HG02678 (cell line): ENCODE measurements around the gene POP7.

Experiments used
- ATAC-seq: cut with Tn5 transposase; IDR thresholded peaks from one replicate; pipeline ENCODE4 v1.9.1; 2021; ENCODE audit warnings: mild to moderate bottlenecking, moderate library complexity; ENCODE audit not compliant: unreplicated experiment

The POP7 gene

DNA sequence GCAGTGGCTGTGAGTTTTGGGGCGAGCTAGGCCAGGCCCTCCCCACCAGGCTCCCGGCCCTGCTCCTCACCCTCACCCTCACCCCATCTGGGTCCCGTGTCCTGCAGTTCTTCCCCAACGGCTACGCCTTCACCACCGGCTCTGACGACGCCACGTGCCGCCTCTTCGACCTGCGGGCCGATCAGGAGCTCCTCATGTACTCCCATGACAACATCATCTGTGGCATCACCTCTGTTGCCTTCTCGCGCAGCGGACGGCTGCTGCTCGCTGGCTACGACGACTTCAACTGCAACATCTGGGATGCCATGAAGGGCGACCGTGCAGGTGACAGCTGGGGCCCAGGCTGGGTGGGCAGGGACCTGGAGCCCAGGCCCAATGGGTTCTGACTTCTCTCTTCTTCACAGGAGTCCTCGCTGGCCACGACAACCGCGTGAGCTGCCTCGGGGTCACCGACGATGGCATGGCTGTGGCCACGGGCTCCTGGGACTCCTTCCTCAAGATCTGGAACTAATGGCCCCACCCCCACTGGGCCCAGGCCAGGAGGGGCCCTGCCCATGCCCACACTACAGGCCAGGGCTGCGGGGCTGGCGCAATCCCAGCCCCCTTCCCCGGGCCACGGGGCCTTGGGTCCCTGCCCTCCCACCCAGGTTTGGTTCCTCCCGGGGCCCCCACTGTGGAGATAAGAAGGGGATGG is 27.5 kb upstream of the POP7 start:
- no peak for ATAC-seq

DNA sequence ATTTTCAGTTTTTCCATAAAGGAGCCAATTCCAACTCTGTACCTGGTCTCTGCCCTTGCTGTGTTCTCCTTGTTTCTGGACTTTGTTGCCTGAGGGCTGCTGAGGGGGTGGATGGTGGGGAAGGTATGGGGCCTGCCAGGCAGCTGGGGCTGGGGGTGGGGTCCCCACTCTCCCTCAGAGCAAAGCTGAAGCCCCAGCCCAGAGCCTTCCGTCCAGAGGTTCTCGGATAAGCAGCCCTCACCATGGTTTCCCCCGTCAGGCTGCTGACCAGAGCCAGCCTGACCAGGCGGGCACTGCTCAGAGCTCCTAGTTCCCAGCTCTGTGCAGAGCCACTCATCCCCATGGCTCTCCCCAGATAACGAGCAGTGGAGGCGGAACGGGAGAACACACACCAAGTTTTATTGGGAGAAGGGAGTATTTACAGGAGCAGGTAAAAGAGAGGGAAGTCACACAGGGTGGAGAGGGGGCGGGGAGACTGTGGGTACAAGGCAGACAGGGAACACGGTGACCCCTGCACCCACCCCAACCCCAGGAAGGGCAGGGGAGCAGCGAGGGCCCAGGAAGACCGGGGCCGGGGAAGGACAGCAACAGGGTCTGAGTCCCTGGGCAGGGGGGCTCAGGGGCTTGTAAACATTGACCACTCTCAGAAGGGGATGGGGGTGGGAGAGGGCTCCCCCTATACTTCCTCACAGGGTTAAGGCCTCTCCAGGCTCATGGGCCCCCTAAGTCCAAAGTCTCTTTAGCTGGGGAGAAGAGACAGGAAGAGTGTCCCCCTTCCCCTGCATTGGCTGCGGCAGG is 26.6 kb upstream of the POP7 start:
- ATAC-seq, result no peak

DNA sequence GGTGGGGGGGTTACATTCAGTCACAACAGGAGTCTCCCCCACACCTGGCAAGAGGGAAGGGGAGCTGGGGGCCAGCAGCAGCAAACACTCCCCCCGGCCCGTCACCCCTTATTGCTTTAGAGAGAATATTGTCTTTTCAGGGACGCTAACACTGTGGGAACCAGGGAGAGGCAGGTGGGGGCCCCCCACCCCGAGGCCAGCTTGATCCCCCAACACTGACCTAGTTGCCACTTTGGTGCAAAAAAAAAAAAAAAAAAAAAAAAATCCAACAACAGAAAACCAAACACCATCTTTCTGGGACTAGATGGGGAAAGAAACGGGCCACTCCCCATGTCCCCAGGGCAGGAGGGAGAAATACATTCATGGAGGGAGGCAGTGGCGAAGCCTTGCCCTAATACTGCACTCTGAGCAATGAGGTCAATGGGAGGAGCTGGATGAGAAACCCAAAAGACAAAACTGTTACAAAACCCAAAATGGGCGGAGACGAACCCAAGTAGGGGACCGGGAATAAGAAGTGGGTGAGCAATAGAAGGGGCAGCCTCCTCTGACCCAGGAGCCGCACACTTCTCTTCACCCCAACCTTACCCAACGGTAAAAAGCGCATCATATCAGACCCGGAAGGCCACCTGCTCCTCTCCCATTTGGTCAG is 25.9 kb upstream of the POP7 start:
- no peak for ATAC-seq

DNA sequence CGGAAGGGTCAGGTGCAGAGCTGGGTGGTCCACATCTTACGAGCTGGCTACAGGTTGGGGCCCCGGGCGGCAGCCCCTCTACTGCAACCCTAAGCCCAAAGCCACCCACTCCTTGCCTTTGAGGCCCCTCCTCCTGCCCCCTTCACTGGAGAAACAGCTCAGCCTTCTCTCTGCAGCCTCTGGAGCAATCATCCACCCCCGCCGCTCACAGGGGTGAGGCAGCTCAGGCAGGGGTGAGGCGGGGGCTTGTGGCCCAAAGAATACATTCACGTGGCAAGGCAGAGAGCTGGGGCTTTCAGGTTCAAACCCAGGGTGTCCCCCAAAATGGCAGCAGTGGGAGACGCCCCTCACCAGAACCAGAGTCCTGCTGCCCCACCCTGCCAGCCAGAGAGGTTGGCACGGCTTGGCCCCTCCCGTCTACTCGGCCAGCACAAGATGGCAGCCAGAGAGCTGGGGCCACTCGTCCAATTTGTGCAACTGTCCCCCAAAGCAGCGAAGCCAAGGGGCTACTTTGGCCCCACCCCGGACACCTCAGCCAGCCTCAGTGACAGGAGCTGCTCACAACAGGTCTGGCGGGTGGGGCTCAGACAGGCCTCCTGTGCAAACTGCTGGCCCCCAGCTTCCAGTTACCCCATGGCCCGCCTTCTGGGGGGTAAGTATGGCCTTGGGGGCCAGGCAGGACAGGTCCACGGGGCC is 25.2 kb upstream of the POP7 start:
- no peak for ATAC-seq

DNA sequence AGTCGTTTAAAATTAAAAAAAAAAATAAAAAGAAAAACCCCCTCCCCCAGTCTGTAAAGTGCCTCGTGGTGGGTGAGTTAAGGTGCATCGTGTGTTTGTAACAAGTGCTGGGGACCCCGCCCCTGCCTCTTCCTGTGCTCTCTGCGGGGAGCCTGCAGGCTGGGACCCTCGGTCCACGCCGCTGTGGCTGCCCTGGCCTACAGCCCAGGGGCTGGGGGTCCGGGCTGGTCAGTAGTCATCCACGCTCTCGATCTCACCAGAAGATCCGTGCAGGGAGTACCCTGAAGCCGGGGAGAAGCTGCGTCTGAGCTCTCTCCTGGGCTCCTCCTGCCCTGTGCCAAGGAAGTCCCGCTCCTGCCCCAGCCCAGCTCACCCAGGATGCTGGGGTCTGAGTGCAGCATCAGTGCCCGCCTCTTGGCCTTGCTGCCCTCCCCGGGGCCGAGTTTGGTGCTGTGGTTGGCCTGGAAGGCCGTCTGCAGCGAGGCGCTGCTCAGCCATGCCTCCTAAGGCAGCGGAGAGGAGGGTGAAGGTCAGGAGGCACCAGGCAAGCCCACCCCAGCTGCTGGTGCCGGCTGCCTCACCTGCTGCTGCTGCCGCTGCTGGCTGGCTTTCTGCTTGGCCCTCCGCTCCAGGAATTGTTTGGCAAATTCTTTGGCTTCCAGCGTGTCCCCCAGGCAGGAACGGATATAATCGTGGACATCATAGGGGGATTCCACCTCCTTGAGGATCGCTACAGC is 24.3 kb upstream of the POP7 start:
- no peak for ATAC-seq

DNA sequence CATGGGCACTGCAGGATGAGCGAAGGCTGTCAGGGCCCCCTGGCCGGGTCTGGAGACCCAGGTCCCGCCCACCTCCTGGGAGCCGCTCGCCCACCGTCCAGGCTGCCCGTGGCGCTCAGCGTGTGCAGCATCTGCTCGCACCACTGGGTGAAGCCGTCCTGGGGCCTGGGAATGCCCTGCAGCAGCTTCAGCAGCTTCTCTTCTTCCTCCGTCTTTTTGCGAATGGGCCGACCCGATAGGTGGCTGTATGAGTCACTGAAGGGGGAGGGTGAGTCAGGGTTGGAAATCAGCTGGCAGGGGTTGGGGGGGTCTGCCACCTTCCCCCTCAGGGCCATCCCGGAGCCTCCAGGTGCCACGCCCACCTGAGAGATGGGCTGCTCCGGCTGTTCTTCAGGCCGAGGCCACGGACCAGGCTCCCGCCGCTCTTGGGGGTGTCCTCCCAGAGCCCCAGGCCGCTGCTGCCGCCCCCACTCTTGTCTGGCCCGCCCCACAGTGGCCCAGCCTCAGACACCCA is 23.6 kb upstream of the POP7 start:
- ATAC-seq, result no peak

DNA sequence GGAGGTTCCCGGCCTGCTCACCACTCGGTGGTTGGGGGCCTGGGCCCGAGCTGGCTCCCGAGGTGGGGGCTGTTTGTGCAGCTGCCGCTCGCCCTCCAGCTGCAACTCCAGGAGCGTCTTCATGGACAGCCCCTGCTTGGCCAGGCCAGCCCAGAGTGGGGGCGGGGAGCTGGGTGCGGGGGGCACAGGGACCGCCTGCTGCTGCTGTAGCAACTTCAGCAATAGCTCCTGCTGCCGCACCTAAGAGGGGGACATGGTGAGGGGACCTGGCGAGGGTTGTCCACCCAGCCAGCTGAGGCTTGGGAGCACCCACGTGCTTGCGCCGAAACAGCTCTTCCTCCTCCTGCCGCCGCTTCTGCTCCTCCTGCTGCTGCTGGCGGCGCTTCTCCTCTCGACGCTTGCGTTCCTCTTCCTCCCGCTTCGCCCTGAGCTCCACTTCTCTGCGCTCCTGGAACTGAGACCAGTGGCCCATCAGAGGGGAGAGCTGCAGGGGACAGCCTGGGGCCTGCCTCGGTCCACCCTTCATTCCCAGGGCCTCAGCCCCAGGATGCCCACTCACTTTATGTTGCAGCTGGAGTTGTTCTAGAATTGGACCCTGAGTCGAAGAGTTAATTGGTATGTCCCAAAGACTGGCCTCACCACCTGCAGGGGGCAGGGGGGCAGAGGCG is 22.8 kb upstream of the POP7 start:
- ATAC-seq, result no peak

DNA sequence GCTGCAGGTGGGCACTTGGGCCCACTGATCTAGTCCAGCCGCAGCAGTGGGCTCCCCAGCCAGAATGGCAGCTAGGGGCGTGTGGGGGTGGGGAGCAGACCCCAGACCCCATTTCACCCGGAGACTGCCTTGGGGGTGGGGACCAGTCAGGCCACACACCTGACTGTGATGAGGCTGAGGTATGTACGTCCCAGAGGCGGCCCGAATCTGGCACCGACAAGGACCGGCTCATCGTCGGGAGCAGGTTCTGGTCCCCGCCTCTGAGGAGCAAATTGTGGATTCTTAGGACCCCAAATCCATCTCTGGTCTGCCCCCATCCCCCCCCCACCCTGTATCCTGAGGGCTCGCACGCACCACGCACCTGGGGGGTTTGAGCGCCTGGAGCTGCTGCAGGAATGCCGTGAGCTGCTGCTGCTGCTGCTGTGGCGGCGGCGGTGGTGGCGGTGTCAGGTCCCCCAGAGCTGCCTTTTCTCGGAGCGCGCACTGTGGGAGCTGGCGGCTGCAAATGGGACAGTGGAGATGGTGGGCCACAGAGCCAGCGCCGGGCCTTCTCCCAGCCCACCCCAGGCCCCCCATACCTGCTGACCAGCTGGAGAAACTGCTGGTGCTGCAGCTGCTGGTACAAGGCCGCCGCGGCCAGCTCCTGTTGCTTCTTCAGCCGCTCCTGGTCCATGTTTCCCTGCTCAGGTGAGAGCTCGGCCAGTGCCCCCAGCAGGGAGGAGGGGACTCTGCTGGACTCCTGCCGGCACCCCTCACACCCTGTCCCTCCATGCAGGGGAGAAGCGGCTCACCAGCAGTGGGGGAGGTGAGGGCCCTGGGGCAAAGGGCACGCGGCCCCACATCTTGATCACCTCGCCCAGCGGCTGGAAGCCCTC is 22.0 kb upstream of the POP7 start:
- ATAC-seq, result no peak

DNA sequence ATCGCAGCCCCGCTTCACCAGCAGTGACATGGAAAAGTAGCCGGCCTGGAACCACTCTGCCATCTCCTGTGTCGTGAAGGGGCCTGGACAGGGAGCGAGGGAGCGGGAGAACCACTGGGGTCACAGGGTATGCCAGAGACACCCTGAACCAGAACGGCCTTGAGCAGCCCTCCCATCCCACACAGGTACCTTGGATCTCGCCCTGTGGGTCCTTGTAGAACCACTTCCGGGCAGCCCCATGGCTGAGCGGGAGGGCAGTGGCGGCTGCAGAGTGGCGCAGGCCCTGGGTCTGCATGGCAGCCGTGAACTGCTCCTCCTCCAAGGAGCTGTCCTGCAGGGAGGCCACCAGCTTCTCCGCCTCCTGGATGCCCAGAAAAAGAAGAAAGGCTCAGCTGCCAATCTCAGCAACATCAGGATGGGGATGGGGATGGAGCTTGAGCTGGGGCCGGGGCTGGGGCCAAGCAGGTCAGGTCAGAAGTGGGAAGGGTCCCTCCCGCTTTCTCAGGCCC is 21.3 kb upstream of the POP7 start:
- ATAC-seq, result no peak

DNA sequence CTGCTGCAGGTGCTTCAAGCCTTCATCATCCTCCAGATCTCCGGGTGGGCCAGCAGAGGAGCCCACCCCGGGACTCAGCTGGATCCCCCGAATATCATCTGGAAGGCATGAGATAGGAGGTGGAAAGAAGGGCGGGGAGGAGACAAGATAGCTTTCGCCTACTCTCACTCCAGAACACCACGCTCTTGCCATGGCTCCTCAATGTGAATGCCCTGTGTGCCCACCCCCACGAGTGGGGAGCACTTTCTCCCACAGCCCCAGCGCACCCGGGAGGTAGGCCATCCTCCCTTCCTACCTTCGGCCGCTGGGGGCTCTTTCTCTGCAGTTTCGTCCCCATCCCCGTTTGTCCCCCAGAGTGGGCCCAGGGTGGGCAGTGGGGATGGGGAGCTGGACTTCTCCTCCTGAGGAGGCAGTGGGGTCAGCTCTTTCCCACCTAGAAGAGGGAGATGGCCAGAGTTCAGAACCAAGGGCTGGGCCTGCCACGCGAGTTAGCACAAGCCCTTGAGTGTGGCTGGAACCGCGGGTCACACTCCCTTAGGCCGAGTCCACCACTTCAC is 20.8 kb upstream of the POP7 start:
- ATAC-seq, result no peak

DNA sequence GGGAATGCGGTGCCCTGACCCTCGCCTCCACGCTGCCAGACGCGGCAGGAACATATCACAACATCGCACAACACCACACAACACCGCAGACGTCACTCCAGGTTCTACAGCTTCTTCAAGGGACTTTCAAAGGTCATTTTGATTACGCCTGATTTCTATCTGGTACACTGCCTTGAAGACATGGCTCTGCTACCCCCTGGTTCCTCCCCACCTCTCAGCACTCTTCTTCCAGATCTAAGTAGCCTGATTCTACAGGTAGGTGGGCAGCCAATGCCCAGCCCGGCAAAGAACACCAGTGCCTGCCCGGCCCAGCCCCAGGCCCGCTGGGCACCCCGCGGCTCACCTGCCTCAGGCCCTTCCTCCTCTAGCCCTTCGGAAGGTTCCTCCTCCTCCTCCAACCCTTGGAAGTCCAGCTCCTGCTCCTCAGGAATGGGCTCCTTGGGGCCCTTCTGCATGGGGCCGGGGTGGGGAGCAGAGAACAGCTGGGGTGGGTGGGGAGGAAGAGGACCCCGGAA is 20.2 kb upstream of the POP7 start:
- no peak for ATAC-seq

DNA sequence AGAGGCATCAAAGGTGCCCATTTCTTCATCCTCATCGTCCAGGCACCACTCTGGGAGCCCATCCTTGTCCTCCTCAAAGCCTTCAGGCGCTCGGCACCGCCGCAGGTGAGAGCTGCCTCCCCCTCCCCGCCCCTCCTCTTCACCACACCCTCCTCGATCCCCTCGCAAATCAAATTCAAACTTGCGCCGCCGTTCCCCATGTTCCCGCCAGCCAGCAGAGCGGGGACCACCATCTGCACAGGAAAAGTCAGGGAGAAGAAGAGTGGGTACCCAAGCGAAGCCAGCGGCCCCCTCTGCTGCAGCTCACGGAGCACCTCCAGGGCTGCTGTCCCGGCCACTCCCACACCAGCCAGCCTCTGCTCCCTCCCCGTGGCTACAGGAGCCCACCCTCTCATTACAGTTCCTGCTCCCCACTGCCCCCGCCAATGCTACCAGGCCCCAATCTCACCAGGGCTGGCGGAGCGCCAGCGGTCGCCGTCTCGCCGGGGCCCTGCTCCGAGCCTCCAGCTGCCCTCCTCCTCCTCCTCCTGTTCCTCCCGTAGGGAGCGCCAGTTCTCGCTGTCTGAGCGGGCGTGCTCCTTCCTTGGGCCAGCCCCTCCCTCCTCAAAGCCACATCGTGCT is 19.6 kb upstream of the POP7 start:
- no peak for ATAC-seq

DNA sequence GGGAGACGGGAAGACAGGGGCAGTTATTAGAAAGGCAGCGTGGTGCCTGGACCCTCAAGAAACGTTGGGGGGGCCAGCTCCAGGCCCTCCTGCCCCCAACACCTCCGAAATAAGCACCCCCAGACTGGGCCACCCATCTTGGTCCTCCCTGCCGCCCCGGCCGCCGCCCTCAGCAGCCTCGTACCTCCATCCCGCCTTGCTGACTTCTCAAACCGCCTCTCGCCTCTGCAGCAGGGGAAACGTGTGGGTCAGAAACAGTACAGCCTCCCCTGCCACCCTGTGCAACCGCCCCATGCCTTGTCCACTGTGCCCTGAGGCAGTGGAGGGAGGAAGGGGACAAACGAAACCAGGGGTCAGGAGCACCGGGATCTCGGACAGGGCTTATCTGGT is 19.1 kb upstream of the POP7 start:
- no peak for ATAC-seq

DNA sequence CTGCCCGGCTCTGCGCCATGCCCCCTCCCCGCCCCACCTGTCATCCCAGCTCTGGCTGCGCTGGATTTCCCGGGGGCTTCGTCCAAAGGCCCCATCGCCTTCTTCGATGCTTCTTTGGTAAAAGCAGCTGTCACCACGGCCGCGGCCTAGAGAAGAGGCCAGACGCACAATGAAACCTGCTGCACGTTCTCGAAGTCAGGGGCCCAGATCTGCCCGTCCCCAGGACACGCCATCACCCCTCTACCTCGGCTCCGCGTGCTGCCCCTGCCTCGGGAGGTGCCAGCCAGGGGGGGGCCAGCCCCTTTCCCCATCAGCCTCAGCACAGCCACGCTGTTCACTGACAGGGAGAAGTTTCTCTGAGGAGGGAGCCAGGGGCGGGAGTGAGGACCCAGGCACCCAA is 18.7 kb upstream of the POP7 start:
- no peak for ATAC-seq

DNA sequence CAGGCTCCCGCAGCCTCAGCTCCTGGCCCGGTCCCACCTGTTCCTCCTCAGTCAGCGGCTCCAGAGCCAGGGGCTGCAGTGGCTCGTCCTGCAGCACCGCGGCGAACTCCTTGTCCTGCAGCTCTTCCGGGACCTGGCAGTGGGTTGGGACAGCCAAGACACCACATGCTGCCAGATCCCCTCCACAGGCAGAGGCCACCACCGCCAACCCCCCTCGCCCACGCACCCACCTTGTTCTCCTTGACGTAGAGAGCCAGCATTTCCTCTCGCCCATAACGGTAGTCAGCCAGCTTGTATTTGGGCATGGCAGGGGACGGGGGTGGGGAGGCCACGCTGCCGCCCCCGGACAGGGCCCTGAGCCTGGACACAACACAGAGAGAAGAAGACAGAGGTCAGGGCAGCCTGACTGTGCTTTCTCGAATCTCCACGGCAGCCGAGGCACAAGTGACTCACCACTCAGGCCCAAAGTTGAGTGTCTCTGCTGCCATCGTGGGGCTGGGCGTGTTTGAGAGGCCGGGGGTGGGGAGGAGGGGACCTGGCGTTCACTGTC is 18.1 kb upstream of the POP7 start:
- no peak for ATAC-seq

DNA sequence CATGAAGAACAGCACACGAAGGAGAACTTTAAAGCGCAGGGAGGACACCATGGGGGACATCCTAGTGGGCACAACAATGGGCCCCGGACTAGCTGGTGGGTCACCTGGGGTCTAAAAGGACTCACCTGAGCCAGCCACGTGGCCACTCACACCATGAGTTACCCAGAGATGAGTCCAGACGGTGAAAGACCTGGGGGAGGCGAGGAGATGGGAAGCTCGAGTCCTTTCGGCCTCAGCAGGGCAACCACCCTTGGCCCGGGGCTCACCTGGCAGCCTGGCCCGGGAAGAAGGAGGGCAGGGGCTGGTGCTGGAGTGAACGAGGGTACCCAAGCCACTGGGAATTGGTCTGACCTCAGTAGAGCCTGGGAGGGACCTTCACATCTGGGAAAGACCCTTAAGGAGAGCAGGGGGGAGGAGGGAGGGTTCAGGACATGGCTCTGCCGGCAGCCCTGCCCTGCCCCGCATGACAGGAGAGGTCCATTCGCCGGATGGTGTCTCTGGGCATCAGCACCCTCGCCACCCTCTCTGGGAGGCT is 17.5 kb upstream of the POP7 start:
- ATAC-seq, result no peak
